HG02970 (cell line): ENCODE results near the gene CHRM2.

Source experiments
- ATAC-seq: cut with Tn5 transposase; IDR thresholded peaks from one replicate; pipeline ENCODE4 v1.9.1; 2021; ENCODE audit warnings: mild to moderate bottlenecking, moderate library complexity, moderate number of reproducible peaks; ENCODE audit not compliant: unreplicated experiment, low FRiP score

The CHRM2 gene

DNA sequence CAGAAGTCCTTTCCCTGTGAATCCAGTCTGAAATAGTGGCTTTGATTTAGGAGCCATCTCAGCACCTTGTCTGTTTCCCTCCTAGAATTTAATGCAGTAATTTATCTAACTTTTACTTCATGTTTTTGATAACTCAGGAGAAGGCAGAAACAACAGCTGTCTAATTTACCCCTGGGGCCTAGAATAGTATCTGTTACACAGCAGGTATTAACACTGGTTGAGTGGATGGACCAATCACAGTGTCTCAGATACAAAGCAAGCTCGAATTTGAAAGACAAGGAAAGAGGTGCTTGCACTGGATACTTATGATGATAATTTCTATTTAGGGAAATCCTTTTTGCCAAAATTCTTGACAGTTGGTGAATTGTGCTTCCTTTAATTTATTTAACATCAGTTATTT, 23.4 kb downstream of the CHRM2 start:
- no peak for ATAC-seq

DNA sequence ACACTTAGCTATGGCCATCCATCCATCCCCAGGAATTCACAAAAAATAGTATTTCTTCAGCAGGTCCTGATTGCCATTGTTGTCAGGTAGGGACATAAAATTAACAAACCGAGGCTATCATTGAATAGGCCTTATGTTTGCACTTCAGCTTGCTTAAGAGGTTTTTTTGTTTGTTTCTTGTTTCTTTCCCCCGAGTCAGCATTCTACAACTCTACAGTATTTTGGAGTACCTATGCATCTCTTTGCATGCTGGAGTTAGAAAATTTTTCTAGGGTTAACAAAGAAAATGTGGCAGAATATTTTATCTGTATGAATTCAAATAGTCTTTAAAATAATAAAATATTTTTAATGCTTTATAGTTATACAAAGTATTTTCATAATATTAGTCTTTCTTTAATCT, 26.3 kb downstream of the CHRM2 start:
- no peak for ATAC-seq

DNA sequence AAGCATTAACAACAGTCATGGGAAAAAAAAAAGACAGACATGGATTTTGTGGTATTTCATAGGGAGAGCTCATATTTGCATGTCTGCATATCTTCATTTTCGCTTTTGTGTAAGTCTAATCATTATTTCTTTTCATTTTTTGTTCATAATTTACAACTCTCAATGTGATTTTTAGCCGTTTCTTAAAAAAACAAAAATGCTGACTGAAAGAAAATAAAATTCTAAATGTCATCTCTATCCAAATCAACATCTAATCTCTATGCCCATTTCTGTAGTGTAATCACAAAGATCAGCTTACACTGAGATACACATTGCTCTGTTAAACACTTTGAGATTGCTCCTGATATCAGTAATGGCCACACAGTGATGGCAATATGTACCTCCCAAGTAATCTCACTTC, 29.2 kb downstream of the CHRM2 start:
- no peak for ATAC-seq

DNA sequence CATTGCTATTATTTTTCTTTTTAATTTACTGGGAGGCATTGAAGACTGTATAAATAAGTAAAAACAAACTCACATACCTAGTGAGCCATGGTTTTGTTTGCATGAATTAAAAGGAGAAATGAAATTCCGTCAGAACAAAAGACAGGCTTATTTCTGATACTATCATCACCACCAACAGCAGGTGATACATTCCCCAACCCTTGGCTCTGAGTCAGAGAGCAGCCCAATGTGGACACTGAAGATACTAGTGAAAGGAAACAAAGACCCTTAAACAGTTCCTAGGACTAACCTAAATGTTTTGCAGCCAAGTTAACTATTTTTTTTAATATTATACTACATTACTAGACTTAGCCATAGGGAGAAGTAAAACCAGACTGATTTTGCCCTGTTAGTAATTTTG, 31.6 kb downstream of the CHRM2 start:
- ATAC-seq: no peak

DNA sequence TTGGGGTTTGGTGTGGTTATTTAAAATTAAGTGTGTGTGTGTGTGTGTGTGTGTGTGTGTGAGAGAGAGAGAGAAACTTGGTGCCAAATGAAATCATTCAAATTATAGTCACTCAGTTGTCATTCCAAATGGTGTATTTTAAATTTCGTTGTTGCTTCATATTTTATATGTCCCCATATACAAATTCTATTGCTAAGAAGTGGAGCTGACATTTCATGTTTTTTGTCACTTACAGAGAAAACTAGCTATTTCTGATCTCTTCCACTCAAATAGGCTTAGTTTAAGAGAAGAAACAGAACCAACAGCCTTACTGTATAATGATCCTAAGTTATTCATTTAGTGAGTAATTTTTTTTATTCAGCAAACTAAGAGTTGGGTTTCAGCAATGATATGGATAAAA, 42.3 kb downstream of the CHRM2 start:
- ATAC-seq: no peak

DNA sequence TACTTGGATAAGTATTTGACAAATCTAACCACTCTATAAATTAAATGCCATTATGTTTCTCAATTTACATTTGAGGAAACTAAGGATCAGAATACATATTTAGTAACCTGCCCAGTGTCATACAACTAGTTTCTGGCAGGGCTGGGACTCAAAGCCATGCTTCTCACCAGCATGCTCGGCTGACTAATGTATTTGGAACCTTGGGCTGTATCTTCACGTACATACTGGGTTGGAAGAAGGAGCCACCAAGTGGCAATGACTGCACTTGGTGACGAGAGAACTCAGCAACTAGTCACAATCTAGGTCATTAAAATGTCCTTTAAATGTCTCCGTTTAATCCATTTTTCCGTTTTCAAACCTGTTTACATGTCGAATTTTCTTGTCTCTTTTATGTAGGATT, 42.9 kb downstream of the CHRM2 start:
- ATAC-seq: no peak

DNA sequence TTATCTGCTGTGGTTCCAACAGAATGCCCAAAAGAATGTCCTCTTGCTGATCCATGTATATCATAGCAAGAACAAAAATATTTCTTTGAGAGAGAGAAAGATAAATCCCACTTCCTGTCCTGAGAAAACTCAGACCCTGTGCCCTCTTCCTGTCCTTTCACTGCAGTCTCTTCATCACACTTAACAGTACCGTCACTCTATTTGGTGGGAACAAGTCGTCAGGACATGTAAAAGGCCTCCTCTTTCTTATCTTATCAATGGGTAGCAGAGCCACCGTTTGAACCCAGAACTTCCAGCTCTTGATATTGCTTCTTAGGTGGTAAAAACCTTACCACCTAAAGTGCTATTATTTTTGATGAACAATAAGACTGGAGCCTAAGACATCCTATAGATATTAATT, 43.9 kb downstream of the CHRM2 start:
- no peak for ATAC-seq

DNA sequence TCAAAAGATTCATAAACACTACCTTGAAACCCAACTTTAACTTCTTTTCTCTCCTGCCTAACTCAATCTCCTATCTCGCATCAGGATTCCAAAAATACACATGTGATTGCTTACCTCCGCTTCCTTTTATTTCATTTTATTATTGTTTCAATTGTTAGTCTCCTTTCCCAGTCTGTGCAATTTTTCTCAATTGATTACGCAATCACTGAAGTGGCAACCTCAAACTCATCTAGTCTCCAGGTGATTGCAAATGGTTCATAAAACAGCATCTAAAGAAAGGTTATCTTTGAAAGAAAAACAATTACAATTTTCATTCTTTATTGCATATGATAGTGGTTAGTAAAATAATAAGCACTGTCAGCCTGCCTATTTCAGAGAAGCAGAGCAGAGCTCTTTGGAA, 45.6 kb downstream of the CHRM2 start:
- no peak for ATAC-seq

DNA sequence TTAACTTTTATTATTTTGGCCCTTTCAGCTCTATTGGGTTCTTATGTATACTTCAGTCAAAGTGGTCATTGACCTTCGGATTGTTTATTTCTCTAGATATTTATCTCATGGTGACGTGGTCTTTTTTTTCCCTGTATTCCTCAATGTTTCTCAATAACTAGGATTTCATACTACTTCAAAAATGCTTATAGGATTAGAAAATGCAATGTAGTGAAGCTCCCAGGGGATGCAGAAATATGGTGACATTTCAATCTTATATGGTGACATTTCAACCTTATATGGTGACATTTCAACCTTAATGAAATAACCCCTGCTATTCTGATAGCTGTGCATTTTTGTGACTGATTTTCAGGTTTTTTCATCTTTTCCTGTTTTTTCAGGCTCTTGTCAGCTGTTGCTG, 51.4 kb downstream of the CHRM2 start:
- no peak for ATAC-seq

DNA sequence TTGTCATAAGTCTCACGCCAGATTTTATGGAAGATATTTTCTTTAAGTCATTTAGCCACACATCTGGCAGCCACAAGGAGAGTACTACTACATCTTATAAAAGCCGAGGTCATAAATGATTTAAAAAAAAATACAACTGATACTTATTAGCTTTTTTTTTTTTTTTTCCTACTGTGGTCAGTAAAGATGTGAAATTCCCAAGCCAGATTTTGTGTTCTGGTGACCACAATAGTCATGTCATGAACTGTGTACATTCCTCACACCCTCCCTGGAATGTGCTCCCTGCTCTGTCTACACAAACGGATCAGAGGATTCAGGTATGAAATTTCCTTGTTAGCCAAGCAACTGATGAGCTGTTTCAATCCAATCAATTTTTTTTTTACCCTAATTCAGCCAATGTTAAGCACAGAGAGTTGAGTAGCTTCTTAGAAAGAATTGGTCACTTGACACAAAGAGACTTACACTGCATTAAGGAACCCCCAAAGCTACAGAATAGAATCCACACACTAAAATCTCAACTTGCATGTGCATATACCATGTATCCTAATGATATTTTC, 54.7 kb downstream of the CHRM2 start:
- no peak for ATAC-seq

DNA sequence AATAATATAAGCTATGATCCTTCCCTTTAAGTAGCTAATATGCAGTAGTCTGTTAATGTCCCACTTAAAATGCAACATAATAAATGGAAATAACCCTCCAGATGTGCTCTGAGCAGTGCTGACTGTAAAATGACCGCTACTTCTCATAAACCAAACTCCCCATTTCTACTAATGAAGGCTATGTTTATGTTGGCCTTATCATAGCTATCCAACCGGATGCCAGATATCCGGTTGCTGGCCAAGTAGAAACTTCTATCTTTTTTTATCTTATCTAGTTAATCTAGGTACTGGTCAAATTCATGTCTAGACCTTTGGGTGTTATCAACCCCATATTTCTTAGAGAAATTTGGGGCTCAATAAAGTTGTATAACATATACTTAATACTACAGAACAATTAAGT, 56.6 kb downstream of the CHRM2 start:
- no peak for ATAC-seq

DNA sequence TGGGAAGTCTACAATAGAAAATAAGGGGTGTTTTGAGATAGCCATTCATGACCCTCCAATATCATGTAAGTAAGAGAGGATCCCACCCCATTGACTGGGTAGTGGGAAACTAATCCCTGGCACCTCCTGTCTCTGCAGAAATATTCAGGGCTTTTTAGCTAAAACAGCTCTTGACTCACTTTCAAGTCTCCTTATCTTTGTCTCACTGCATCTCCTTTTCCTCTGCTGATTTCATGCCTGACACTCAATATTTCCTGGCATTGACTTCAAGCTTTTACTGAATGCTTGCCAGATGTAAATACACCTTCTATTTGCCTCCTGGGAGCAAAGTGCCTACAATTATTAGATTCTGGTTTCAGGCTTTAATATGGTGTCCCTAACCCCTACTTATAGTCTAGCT, 57.1 kb downstream of the CHRM2 start:
- no peak for ATAC-seq

DNA sequence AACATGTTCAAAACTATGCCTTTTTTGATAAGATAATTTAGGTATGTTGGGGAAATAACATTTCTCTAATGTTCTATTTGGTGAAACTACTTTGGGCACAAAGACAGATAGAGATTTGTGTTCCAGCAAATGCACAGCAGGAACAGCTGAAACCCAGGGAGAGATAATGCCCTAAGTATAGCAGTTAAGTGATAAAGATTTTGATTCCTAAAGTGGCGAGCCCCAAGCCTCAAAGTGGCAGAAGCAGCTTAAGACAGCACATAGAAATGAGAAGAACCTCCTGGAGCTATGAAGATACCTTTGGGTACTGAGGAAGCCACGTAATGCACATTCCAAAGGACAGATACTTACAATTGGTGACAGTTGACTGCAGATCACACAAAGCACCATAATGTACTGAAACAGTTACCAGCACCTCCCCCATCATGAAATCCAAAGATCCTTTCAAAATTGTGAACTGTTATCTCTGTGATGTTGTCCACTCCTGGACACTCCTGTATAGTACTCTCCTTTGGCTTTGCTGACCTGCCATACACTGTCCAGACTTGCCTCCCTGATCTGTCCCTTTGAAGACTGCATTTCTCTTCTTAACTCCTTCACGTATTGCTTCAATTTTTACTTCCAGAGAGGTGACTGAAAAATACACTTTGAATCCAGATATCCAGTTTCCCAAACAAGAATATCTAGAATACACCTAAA, 62.9 kb downstream of the CHRM2 start:
- ATAC-seq: no peak

DNA sequence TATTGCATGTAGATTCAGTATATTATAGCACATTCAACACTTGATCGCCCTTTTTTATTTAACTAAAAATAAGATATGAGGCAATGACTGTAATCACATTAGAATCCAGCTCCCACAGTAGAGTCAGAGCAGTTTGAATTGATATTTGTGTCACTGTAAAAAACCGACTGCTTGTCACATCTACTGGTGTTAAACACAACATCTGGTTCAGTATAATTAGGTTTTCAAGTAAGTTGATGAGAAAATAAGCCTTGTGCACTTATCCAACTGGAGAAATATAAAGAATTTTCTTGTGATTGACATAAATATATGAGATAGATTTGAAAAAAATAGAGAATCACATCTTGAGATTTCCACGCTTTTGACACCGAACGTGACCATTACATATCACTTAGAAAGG, 69.0 kb downstream of the CHRM2 start:
- ATAC-seq: no peak

DNA sequence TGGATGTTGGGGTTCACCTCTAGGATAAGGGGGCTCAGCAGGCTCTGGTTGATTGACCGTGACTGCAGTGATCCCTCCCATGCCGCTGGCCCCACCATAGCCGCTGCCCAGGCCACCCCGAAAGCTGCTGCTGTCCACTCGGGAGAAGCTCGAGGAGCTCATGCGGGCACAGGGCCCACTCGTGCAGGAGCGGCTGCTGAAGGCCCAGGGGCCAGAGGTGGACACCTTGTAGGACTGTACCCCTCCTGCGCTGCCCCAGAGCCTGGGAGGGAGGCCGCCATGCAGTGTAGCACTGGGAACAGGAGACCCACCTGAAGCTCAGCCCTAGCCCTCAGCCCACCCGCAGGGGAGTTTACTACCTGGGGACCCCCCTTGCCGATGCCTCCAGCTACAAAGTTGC, 70.0 kb downstream of the CHRM2 start:
- no peak for ATAC-seq

DNA sequence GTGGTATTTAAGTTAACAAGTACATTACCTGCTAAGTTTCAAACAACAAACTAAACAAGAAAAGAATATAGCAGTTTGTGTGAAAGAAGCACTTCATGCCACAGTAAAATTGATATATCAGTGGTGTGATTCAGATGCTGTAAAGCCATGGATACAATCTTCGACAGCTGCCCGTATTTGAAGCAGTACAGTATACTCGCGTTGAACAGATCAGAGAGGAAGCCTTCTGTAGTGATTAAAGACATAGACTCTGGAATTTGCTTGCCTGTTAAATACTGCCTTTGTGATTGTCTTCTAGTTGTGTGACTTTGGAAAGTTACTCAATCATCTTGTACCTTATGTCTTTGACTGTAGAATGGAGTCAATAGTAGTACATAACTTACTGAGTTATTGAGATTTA, 71.7 kb downstream of the CHRM2 start:
- ATAC-seq: no peak

DNA sequence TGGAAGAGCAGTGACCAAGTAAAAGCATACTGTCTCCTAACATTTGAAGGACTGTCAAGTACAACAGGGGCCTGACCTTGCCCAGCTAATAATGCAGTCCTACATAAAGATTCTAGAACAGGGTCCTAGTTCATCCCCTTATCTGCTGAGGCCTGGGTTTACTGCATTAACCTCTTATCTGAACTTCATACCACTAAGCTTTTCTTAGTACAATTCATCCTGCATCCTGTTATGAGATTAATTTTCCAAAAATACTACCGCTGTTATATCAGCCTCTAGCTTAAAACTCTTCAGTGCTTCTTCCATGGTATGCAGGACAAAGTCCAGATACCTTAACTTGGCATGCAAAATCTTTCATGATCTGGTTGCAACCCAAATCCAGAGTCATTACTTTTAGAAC, 72.5 kb downstream of the CHRM2 start:
- no peak for ATAC-seq

DNA sequence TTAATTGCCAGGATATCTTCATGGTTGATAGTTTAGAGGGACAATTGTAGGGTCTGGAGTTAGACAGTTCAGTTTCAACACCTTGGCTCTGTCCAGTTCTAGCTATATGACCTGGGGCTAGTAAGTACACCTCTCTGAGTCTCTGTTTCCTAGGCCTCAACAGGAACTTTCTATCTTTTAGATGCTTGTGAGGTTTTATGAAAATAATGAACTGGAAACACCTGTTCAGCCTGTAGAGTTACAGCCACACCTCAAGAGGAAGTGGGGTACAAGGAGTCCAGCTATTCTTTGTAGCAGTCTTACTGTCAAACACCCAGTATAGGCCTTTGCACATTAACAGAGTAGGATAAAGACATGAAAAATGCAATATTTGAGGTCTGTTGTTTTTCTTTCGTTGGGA, 73.4 kb downstream of the CHRM2 start:
- no peak for ATAC-seq

DNA sequence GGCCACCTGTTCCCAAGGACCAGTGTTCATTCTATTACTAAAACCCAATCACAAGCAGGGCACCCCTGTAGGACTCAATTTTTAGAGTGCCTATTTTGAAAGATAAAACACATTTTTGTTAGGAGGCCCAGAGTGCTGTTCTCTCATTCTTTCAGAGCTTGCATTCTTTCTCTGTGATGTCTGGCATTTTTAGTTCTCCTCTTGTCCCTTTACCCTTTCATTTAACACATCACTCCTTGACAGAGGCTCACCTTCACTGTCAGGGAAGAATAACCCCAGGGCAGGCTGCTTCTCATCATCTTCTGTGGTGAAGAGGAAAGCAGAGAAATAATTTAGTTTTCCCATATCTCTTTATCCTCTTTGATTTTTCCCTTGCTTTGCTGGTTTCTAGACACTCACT, 73.9 kb downstream of the CHRM2 start:
- ATAC-seq: no peak

DNA sequence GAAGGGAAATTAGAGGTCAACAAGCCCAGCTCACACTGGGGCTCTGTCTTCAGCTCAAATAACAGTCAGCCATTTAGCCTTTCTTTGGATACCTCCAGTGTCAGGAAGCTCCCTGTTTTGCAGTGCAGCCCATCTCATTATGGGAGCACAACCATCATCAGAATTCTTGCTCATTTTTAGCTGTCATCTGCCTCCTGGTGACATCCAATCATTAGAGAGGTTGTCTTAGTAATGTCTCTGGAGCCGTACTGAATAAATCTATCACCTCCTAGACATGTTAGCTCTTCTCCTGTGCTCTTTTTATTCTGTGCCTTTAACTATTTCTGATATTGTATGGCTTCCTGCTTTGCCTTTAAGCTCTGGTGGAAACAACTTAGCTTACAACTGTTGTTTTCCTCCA, 74.5 kb downstream of the CHRM2 start:
- ATAC-seq: no peak

DNA sequence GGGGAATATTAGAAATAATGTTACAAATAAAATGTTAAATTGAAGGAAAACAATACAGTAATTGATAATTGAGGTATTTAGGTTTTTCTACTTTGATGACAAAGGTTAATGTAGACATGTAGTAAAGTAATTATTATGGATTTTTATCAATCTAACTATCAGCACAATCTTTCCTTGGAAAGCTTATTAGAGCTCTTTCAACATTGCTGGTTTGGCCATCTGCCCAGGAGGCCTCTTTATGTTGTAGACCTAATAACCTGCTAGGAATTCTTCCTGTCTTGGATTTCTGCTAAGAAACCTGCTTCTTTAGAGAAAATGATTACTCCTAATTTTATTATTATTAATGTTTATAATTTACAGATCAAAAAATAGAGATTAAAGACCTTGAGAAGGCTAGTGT, 78.9 kb downstream of the CHRM2 start:
- ATAC-seq: no peak

DNA sequence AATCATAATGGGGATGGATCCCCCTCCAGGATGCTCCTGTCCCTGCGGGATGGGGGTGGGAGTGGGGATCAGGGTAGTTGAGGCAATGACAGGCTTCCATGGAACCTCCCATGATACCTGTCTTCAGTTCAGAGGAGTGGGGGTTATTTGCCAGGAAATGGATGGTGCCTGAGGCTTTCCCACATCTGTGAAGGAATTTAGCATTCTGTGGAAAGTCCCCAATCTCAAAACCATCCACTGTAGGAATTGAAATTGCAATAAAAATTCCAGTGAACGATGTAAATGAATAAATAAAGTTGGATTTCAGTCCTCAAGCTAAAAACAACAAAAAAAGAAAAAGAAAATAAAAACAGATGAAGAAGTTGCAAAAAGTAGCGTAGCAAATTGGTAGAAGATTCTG, 81.9 kb downstream of the CHRM2 start:
- no peak for ATAC-seq

DNA sequence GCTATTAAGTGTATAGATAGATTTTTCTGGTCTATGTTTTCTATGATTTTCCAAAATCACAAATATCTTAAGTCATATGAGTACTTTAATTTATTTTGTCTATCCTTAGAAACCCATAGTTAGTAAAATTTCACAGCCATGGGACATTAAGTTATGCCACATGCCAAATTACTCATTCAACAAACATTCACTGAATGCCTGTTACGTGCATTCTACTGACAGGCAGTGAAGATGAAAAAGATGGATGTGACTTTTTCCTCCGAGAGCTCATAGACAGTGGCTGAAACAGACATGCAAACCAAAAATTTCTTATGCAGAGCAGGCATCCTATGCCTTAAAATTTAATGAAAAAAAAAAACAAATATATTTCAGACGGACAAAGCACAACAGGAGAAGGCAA, 84.9 kb downstream of the CHRM2 start:
- ATAC-seq: no peak
